H9 (cell line): Measurements from ENCODE around the gene PF4V1. TPM values are rescaled to one million over a fixed set of nuclear protein-coding genes. Genes with fewer than 3 reads are reported as not detected.

Experiments
- DNase-seq: peaks from one replicate; pipeline ENCODE4 v3.0.0-alpha.2; 2017
- H2AFZ ChIP-seq: one replicate; pipeline ENCODE4 v1.6.1; 2013; ENCODE audit warnings: mild to moderate bottlenecking, low read length, control low read depth, moderate library complexity
- H2AK5ac ChIP-seq: 2 replicates; pipeline ENCODE4 v1.6.1; 2013; ENCODE audit warnings: low read length, control low read depth, mixed read lengths; ENCODE audit not compliant: insufficient read length
- H2BK120ac ChIP-seq: one replicate; pipeline ENCODE4 v1.6.1; 2013; ENCODE audit warnings: low read depth, mild to moderate bottlenecking, low read length, control low read depth, inconsistent platforms; ENCODE audit not compliant: poor library complexity, severe bottlenecking
- H2BK12ac ChIP-seq: 2 replicates; pipeline ENCODE4 v1.6.1; 2013; ENCODE audit warnings: low read length, control low read depth, mixed read lengths, low read depth; ENCODE audit not compliant: insufficient read length
- H2BK15ac ChIP-seq: 2 replicates; pipeline ENCODE4 v1.6.1; 2013; ENCODE audit warnings: low read depth, low read length, control low read depth
- H2BK20ac ChIP-seq: one replicate; pipeline ENCODE4 v1.6.1; 2013; ENCODE audit warnings: low read depth, mild to moderate bottlenecking, low read length, control low read depth, inconsistent platforms; ENCODE audit not compliant: poor library complexity, severe bottlenecking
- H2BK5ac ChIP-seq: 2 replicates; pipeline ENCODE4 v1.6.1; 2013; ENCODE audit warnings: low read length, control low read depth, mixed read lengths; ENCODE audit not compliant: insufficient read length
- H3K14ac ChIP-seq: 2 replicates; pipeline ENCODE4 v1.6.1; 2013; ENCODE audit warnings: low read length, control low read depth; ENCODE audit not compliant: insufficient read depth
- H3K18ac ChIP-seq: 2 replicates; pipeline ENCODE4 v1.6.1; 2013; ENCODE audit warnings: low read depth, mild to moderate bottlenecking, mixed read lengths, low read length, control low read depth; ENCODE audit not compliant: insufficient read length
- H3K23ac ChIP-seq: 2 replicates; pipeline ENCODE4 v1.6.1; 2013; ENCODE audit warnings: low read length, control low read depth, mixed read lengths, low read depth; ENCODE audit not compliant: insufficient read length
- H3K23me2 ChIP-seq: 2 replicates; pipeline ENCODE4 v1.6.1; 2013; ENCODE audit warnings: low read depth, mild to moderate bottlenecking, mixed read lengths, low read length, control low read depth; ENCODE audit not compliant: insufficient read length, poor library complexity, severe bottlenecking
- H3K27ac ChIP-seq: 2 replicates; pipeline ENCODE4 v1.5.1; 2013; ENCODE audit warnings: low read length, control low read depth, mixed read lengths, low read depth; ENCODE audit not compliant: insufficient read length
- H3K27me3 ChIP-seq: 2 replicates; pipeline ENCODE4 v1.6.1; 2013; ENCODE audit warnings: low read length, control low read depth, inconsistent platforms; ENCODE audit not compliant: insufficient read depth
- H3K4ac ChIP-seq: 2 replicates; pipeline ENCODE4 v1.6.1; 2013; ENCODE audit warnings: low read depth, mild to moderate bottlenecking, control low read depth, inconsistent platforms, low read length, moderate library complexity
- H3K4me1 ChIP-seq: 2 replicates; pipeline ENCODE4 v1.6.1; 2013; ENCODE audit warnings: low read length, control low read depth, inconsistent platforms; ENCODE audit not compliant: insufficient read depth
- H3K4me2 ChIP-seq: 2 replicates; pipeline ENCODE4 v1.6.1; 2013; ENCODE audit warnings: low read length, control low read depth, mixed read lengths; ENCODE audit not compliant: insufficient read length, insufficient read depth
- H3K56ac ChIP-seq: 2 replicates; pipeline ENCODE4 v1.6.1; 2013; ENCODE audit warnings: low read depth, mild to moderate bottlenecking, mixed read lengths, low read length, control low read depth; ENCODE audit not compliant: insufficient read length
- H3K79me1 ChIP-seq: 2 replicates; pipeline ENCODE4 v1.6.1; 2013; ENCODE audit warnings: low read depth, mild to moderate bottlenecking, moderate library complexity, low read length, control low read depth, inconsistent platforms; ENCODE audit not compliant: insufficient read depth, poor library complexity, severe bottlenecking
- H3K79me2 ChIP-seq: 2 replicates; pipeline ENCODE4 v1.6.1; 2013; ENCODE audit warnings: low read length, control low read depth, inconsistent platforms; ENCODE audit not compliant: insufficient read depth
- H3K9ac ChIP-seq: 2 replicates; pipeline ENCODE4 v1.6.1; 2013; ENCODE audit warnings: low read length, control low read depth, mixed read lengths; ENCODE audit not compliant: insufficient read length; ENCODE audit errors: extremely low read depth
- H3K9me3 ChIP-seq: one replicate; pipeline ENCODE4 v1.6.1; 2013; ENCODE audit warnings: low read depth, low read length, inconsistent platforms; ENCODE audit not compliant: control insufficient read depth
- H3T11ph ChIP-seq: one replicate; pipeline ENCODE4 v1.6.1; 2013; ENCODE audit warnings: mild to moderate bottlenecking, low read length, control low read depth, inconsistent platforms
- H4K20me1 ChIP-seq: one replicate; pipeline ENCODE4 v1.6.1; 2013; ENCODE audit not compliant: control insufficient read depth, insufficient read length, insufficient read depth
- H4K5ac ChIP-seq: 2 replicates; pipeline ENCODE4 v1.6.1; 2013; ENCODE audit warnings: low read depth, mild to moderate bottlenecking, mixed read lengths, low read length, control low read depth; ENCODE audit not compliant: insufficient read length
- H4K8ac ChIP-seq: replicated peaks from 2 replicates; pipeline ENCODE4 v1.6.1; 2013; ENCODE audit warnings: low read length, control low read depth, mixed read lengths, low read depth; ENCODE audit not compliant: insufficient read length
- H4K91ac ChIP-seq: 2 replicates; pipeline ENCODE4 v1.6.1; 2013; ENCODE audit warnings: low read depth, mild to moderate bottlenecking, moderate library complexity, mixed read lengths, low read length, control low read depth; ENCODE audit not compliant: insufficient read length
- H3K27ac Mint-ChIP-seq, 3 experiments: 2 replicates in 2 of 3; 3 replicates in 1 of 3; pipeline ENCODE4 v1.8.0; 2020 to 2021; ENCODE audit warnings: mixed read lengths in 3 of 3, mild to moderate bottlenecking in 1 of 3, moderate library complexity in 1 of 3
- H3K27me3 Mint-ChIP-seq: 2 replicates; pipeline ENCODE4 v1.8.0; 2021; ENCODE audit warnings: low read depth, mild to moderate bottlenecking, moderate library complexity, mixed read lengths
- H3K36me3 Mint-ChIP-seq, 3 experiments: 2 replicates in 2 of 3; 3 replicates in 1 of 3; pipeline ENCODE4 v1.8.0; 2020 to 2021; ENCODE audit warnings: low read depth in 3 of 3, mixed read lengths in 3 of 3; ENCODE audit not compliant: insufficient read depth in 1 of 3
- H3K4me1 Mint-ChIP-seq, 2 experiments: 2 replicates each; pipeline ENCODE4 v1.8.0; 2020; ENCODE audit warnings: mixed read lengths in 2 of 2
- H3K4me3 Mint-ChIP-seq, 2 experiments: 2 replicates in 1 of 2; 3 replicates in 1 of 2; pipeline ENCODE4 v1.8.0; 2020 to 2021; ENCODE audit warnings: mild to moderate bottlenecking in 2 of 2, mixed read lengths in 2 of 2, moderate library complexity in 1 of 2
- H3K9me3 Mint-ChIP-seq, 2 experiments: 2 replicates in 1 of 2; 3 replicates in 1 of 2; pipeline ENCODE4 v1.8.0; 2020; ENCODE audit warnings: mild to moderate bottlenecking in 2 of 2, mixed read lengths in 2 of 2, moderate library complexity in 1 of 2
- WGBS: extraction: QIAGEN DNeasy Blood & Tissue Kit; methylation state at CpG from one replicate; pipeline ENCODE4 v1.1.7; 2013; ENCODE audit warnings: missing lambda C conversion rate, low lambda C conversion rate, mixed read lengths; ENCODE audit not compliant: insufficient read length; ENCODE audit errors: extremely low coverage; 5-methylcytosine and 5-hydroxymethylcytosine counted together
- total RNA-seq: library from RNA; stranded (reverse); gene quantifications from 2 replicates; pipeline ENCODE4 v1.2.1, GENCODE V29; 2021
- TF ChIP-seq, protein P1 (sequence below): fragments of 200-600 bp; sonication (generic); conservative IDR thresholded peaks from 3 replicates; pipeline ENCODE4 v1.8.0; 2021; ENCODE audit warnings: antibody characterized with exemption, mild to moderate bottlenecking

Gene PF4V1
- total RNA-seq, 1 experiment from 2014 or later: not detected

DNA sequence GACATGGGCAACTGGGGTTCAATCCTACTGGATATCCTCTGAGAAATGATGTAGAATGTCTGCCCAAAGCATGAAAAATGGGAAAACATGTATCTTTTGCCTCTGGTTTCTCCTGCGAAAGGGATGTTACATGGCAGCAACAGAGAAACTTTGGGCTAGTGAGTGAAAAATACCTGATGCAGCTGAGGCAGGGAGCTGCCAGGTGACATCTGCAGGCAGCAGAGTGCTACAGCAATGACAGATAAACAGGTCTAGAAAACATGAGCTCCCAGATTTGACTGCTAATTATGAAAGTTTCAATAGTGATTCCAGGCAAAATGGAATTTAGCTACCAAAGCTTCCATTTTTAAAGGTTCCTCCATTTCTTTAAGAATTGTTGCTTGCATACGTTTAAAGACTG, 11.3 kb downstream of the PF4V1 start:
- Histone ChIP-seq H4K91ac (no peak overlapping the region), H4K20me1 (no peaks in the 10 kb centered on the region), H4K8ac (no peak overlapping the region), H2BK12ac (no peak overlapping the region), H2BK120ac (no peak overlapping the region), H2BK5ac (no peak overlapping the region), H2BK15ac (no peak overlapping the region), H3K56ac (no peak overlapping the region), H3K4me2 (no peak overlapping the region), H2BK20ac (no peak overlapping the region), H3K79me2 (no peaks in the 10 kb centered on the region), H2AFZ (no peak overlapping the region), H3K9ac (no peak overlapping the region), H3T11ph (no peak overlapping the region), H3K4me1 (0 out of 2 replicates have a peak, but pooled peaks cover 2% of the 10 kb centered on the region), H3K79me1 (no peaks in the 10 kb centered on the region), H3K23ac (no peak overlapping the region), H3K4ac (no peak overlapping the region), H3K27ac (no peak overlapping the region), H3K23me2 (peaks cover 6% of the 10 kb centered on the region), H3K14ac (no peak overlapping the region), H4K5ac (no peak overlapping the region), H3K9me3 (no peaks in the 10 kb centered on the region), H3K18ac (no peak overlapping the region), H3K27me3 (no peaks in the 10 kb centered on the region; the same call in 1 of the 2 replicates), H2AK5ac (no peak overlapping the region)
- TF ChIP-seq, protein P1, sequence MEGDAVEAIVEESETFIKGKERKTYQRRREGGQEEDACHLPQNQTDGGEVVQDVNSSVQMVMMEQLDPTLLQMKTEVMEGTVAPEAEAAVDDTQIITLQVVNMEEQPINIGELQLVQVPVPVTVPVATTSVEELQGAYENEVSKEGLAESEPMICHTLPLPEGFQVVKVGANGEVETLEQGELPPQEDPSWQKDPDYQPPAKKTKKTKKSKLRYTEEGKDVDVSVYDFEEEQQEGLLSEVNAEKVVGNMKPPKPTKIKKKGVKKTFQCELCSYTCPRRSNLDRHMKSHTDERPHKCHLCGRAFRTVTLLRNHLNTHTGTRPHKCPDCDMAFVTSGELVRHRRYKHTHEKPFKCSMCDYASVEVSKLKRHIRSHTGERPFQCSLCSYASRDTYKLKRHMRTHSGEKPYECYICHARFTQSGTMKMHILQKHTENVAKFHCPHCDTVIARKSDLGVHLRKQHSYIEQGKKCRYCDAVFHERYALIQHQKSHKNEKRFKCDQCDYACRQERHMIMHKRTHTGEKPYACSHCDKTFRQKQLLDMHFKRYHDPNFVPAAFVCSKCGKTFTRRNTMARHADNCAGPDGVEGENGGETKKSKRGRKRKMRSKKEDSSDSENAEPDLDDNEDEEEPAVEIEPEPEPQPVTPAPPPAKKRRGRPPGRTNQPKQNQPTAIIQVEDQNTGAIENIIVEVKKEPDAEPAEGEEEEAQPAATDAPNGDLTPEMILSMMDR: peak; percentile 72
- WGBS: no CpG with 5 or more reads among the region's 2 CpGs
- DNase-seq: peak; percentile 55
- H3K9me3 Mint-ChIP-seq: no peaks in the 10 kb centered on the region; a peak in 1 of 5 replicates
- no peak overlapping the region for H3K27ac Mint-ChIP-seq
- H3K27me3 Mint-ChIP-seq: peaks cover 16% of the 10 kb centered on the region
- no peak overlapping the region for H3K4me3 Mint-ChIP-seq
- peaks cover 12 to 14% of the 10 kb centered on the region in 2 experiments for H3K4me1 Mint-ChIP-seq
- H3K36me3 Mint-ChIP-seq: no peaks in the 10 kb centered on the region
